Spleen (tissue), 13 donors: ENCODE results near the gene PCDHB12. TPM values are rescaled to one million over a fixed set of nuclear protein-coding genes. Genes with fewer than 3 reads are reported as not detected.
"Not testable (repeated sequence)": the region's sequence is repeated elsewhere in the genome, so short reads cannot be mapped to it uniquely, and the experiment has no call there.

Source experiments
- DNase-seq: peaks from one replicate; pipeline ENCODE4 v3.0.0-alpha.2; 2020
- H3K27ac ChIP-seq, 8 donors: fragments of 200-600 bp; sonication (generic) in 7 of 8; 1 replicate in 4 of 8; 2 replicates in 4 of 8; pipeline versions ENCODE4 v1.5.0 to v1.8.0; 2016 to 2021; ENCODE audit warnings: inconsistent platforms in 4 of 8, mild to moderate bottlenecking in 4 of 8, moderate library complexity in 1 of 8
- H3K27me3 ChIP-seq, 7 donors: fragments of 200-600 bp; sonication (generic) in 6 of 7; replicated peaks in 1 of 7; 1 replicate in 4 of 7; 2 replicates in 3 of 7; pipeline versions ENCODE4 v1.5.0 to v1.8.0; 2016 to 2021; ENCODE audit warnings: inconsistent platforms in 3 of 7, mild to moderate bottlenecking in 1 of 7
- H3K36me3 ChIP-seq, 6 donors: fragments of 200-600 bp; sonication (generic) in 5 of 6; 1 replicate in 4 of 6; 2 replicates in 2 of 6; pipeline versions ENCODE4 v1.5.0 to v1.8.0; 2016 to 2021; ENCODE audit warnings: inconsistent platforms in 2 of 6
- H3K4me1 ChIP-seq, 6 donors: fragments of 200-600 bp; sonication (generic) in 5 of 6; 1 replicate in 3 of 6; 2 replicates in 3 of 6; pipeline versions ENCODE4 v1.5.0 to v1.8.0; 2016 to 2021; ENCODE audit warnings: inconsistent platforms in 3 of 6
- H3K4me3 ChIP-seq, 8 donors: fragments of 200-600 bp; sonication (generic) in 7 of 8; 1 replicate in 4 of 8; 2 replicates in 4 of 8; pipeline versions ENCODE4 v1.5.0 to v1.8.0; 2016 to 2021; ENCODE audit warnings: inconsistent platforms in 4 of 8, mild to moderate bottlenecking in 4 of 8, moderate library complexity in 2 of 8
- H3K9me3 ChIP-seq, 8 donors: fragments of 200-600 bp; sonication (generic) in 7 of 8; 1 replicate in 4 of 8; 2 replicates in 4 of 8; pipeline versions ENCODE4 v1.5.0 to v1.8.0; 2016 to 2021; ENCODE audit warnings: inconsistent platforms in 4 of 8
- POLR2A ChIP-seq, 3 donors: fragments of 450-650 bp; IDR thresholded peaks; one replicate each; pipeline ENCODE4 v1.5.1; 2017; ENCODE audit warnings: antibody characterized with exemption in 3 of 3, mild to moderate bottlenecking in 1 of 3
- POLR2AphosphoS5 ChIP-seq, 3 donors: sonication (generic); formaldehyde crosslinking; IDR thresholded peaks; one replicate each; pipeline ENCODE4 v1.5.1; 2017; ENCODE audit warnings: antibody characterized with exemption in 3 of 3
- WGBS, 5 donors: extraction: QIAGEN DNeasy Blood & Tissue Kit in 3 of 5; methylation state at CpG; one replicate each; pipeline versions ENCODE4 v1.1.5 to v1.1.7; 2013 to 2018; 5-methylcytosine and 5-hydroxymethylcytosine counted together
- intact Hi-C: fragments of 100-400 bp; cut with DNase I; formaldehyde crosslinking; loops from one replicate; pipeline ENCODE4 v1.15.0; 2023; ENCODE audit warnings: low total_unique reads
- long read RNA-seq, 2 donors: transcript quantifications; one replicate each; lab custom pipeline, GENCODE V29; 2026
- polyA plus RNA-seq, 3 donors: library from polyadenylated mRNA; stranded (reverse); fragments of 200-250 nt; gene quantifications; one replicate each; pipeline ENCODE4 v1.2.1, GENCODE V29; 2013
- total RNA-seq, 7 donors: library from RNA; depleted of rRNA in 3 of 7; stranded (reverse); fragments of >200 nt in 3 of 7; fragmentation: NEBNext Ultra II Directional in 4 of 7; extraction: Animal tissue kit (Norgen Biotek cat#: 25700) in 4 of 7; gene quantifications; one replicate each; pipeline versions ENCODE4 v1.1.0 to v1.2.1, GENCODE V29; 2016 to 2021
- TF ChIP-seq, protein P1 (sequence below), 11 experiments: fragments of 200-600 bp in 7 of 11; fragments of 450-650 bp in 4 of 11; sonication (generic) in 4 of 11; IDR thresholded peaks in 8 of 11; conservative IDR thresholded peaks in 3 of 11; 1 replicate in 7 of 11; 2 replicates in 4 of 11; pipeline versions ENCODE4 v1.4.0 to v1.8.0; 2016 to 2021; ENCODE audit warnings: antibody characterized with exemption in 11 of 11, inconsistent platforms in 4 of 11, mild to moderate bottlenecking in 1 of 11
- donor health status: healthy with polysubstance abuse.
- donor health status: DM: no; HTN: no; CAD: no; lungs with moderate emphysema.
- donor health status: DM: no; HTN: no; CAD: no.
- donor health status: Bipolar disorder and iron deficiency.
- donor health status: healthy.
- donor health status: DM: no; HTN: no; CAD: no.
- donor health status: DM: yes; HTN: yes; CAD: no.

Gene PCDHB12
- total RNA-seq (1 to 10 TPM; 1.1 to 2.4 (median 1.8) TPM), polyA plus RNA-seq (under 1 TPM; 0.11 to 0.16 (median 0.11) TPM)
- long read RNA-seq, donor 1, partial matches to known transcripts: 0 of 3 reads
- long read RNA-seq, donor 1, other reads (novel, unspliced or antisense): 0 of 3 reads
- long read RNA-seq, donor 2, partial matches to known transcripts: 0 of 2 reads
- long read RNA-seq, donor 2, other reads (novel, unspliced or antisense): 0 of 2 reads

DNA sequence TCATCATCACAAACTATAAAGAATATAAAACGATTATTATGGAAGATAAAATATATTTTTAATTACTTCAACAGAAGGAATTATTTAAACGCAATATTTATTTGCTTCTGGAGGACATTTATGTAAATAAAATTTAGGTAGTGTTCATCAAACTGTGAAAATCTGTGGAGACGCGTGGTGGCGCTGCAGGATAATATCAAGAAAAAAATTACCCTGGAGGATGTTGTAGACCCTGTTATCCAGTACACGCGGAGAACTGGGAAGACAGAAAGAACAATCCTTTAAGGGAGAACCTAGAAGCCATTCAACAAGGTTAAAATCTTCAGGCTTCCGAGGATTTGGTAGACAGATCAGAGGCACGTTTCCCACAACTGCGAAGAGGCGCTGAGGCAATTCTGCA, at the start of gene PCDHB12:
Gene PCDHB12 (plus strand): TSS at position 242 of the 400 bp plus-strand sequence. CDS start 189 bp downstream, outside the sequence.
- 19 to 30% (median 24%) methylated on average over 11 of the region's 11 CpGs for WGBS, 5 donors
- intact Hi-C loops: no loop called here
- DNase-seq: no peak
- no peaks in the 10 kb centered on the region for H3K4me1 ChIP-seq
- no peaks in the 10 kb centered on the region for H3K36me3 ChIP-seq
- H3K9me3 ChIP-seq: peaks cover 0 to 90% (median 41%) of the 10 kb centered on the region in 8 donors
- no peak within 1 kb of the TSS for H3K27ac ChIP-seq
- TF ChIP-seq, protein P1, sequence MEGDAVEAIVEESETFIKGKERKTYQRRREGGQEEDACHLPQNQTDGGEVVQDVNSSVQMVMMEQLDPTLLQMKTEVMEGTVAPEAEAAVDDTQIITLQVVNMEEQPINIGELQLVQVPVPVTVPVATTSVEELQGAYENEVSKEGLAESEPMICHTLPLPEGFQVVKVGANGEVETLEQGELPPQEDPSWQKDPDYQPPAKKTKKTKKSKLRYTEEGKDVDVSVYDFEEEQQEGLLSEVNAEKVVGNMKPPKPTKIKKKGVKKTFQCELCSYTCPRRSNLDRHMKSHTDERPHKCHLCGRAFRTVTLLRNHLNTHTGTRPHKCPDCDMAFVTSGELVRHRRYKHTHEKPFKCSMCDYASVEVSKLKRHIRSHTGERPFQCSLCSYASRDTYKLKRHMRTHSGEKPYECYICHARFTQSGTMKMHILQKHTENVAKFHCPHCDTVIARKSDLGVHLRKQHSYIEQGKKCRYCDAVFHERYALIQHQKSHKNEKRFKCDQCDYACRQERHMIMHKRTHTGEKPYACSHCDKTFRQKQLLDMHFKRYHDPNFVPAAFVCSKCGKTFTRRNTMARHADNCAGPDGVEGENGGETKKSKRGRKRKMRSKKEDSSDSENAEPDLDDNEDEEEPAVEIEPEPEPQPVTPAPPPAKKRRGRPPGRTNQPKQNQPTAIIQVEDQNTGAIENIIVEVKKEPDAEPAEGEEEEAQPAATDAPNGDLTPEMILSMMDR (IDR thresholded peaks at IDR 0.05 in 8 of 11, conservative IDR thresholded peaks at IDR 0.05 in 3 of 11): no peak
- no peak for TF ChIP-seq POLR2AphosphoS5 (IDR thresholded peaks at IDR 0.05)
- TF ChIP-seq POLR2A (IDR thresholded peaks at IDR 0.05): no peak
- peaks cover 0 to 74% (median 0%) of the 10 kb centered on the region in 7 donors for H3K27me3 ChIP-seq
- peak within 1 kb of the TSS in 2 of 8 donors; percentile 10 to 23 for H3K4me3 ChIP-seq

DNA sequence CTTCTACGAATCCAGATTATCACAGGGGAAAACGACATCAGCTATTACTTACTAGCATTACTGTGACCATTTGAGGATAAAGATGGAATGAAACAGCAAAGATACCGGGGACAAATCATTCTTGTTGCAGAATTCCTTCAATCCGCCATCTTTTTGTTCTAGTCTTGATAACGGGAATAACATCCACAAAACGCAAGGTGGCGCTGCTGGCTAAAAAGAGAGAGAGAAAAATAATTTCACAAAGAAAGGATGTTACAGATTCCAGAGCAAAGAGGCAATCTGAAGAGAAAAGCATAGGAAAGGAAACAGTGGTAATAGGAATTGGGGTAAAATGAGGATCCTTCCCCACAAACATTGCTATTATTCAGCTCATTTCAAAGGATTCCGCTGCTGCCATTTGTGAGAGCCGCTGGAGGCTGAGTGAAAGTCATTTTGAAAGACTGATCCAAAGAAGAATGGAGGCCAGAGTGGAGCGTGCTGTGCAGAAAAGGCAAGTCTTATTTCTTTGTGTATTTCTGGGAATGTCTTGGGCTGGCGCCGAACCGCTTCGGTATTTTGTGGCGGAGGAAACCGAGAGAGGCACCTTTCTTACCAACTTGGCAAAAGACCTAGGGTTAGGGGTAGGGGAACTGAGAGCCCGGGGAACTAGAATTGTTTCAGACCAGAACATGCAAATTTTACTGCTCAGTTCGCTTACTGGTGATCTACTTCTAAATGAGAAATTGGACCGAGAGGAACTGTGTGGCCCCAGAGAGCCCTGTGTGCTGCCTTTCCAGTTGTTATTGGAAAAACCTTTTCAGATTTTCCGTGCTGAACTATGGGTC, 35.9 kb upstream of the PCDHB12 start, which contains the start of gene PCDHB7:
Gene PCDHB7 (plus strand): TSS at position 264 of the 824 bp plus-strand sequence. CDS start 192 bp downstream, at position 456.
- no peak for DNase-seq
- TF ChIP-seq, protein P1 (IDR thresholded peaks at IDR 0.05 in 8 of 11, conservative IDR thresholded peaks at IDR 0.05 in 3 of 11): peak in 7 of 11 experiments; percentile 11 to 44 (median 31)
- no peak for TF ChIP-seq POLR2AphosphoS5 (IDR thresholded peaks at IDR 0.05)
- no peak for TF ChIP-seq POLR2A (IDR thresholded peaks at IDR 0.05)
- Histone ChIP-seq H3K9me3 (peaks cover 0 to 51% (median 36%) of the 10 kb centered on the region in 8 donors), H3K4me1 (no peaks in the 10 kb centered on the region), H3K27ac (no peak within 1 kb of the TSS), H3K4me3 (peak within 1 kb of the TSS in 1 of 8 donors; percentile 36), H3K27me3 (peaks cover 0 to 64% (median 3%) of the 10 kb centered on the region in 7 donors), H3K36me3 (no peaks in the 10 kb centered on the region)
- intact Hi-C loops: no loop called here
- WGBS, 5 donors: 24 to 40% (median 33%) methylated on average over 20 of the region's 20 CpGs

DNA sequence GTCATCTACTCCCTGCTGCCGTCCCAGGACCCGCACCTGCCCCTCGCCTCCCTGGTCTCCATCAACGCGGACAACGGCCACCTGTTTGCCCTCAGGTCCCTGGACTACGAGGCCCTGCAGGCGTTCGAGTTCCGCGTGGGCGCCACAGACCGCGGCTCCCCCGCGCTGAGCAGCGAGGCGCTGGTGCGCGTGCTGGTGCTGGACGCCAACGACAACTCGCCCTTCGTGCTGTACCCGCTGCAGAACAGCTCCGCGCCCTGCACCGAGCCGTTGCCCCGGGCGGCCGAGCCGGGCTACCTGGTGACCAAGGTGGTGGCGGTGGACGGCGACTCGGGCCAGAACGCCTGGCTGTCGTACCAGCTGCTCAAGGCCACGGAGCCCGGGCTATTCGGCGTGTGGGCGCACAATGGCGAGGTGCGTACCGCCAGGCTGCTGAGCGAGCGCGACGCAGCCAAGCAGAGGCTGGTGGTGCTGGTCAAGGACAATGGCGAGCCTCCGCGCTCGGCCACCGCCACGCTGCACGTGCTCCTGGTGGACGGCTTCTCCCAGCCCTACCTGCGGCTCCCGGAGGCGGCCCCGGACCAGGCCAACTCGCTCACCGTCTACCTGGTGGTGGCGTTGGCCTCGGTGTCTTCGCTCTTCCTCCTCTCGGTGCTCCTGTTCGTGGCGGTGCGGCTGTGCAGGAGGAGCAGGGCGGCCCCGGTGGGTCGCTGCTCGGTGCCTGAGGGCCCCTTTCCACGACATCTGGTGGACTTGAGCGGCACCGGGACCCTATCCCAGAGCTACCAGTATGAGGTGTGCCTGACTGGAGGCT, 34.0 kb upstream of the PCDHB12 start:
- H3K4me3 ChIP-seq, intact Hi-C loops, DNase-seq, H3K4me1 ChIP-seq, H3K27ac ChIP-seq, H3K36me3 ChIP-seq: not testable (repeated sequence)
- WGBS, 5 donors: 40 to 57% (median 52%) methylated on average over 33 to 79 of the region's 79 CpGs
- Histone ChIP-seq H3K27me3 (peaks cover 0 to 67% (median 3%) of the 10 kb centered on the region in 7 donors), H3K9me3 (peaks cover 0 to 66% (median 48%) of the 10 kb centered on the region in 8 donors)

DNA sequence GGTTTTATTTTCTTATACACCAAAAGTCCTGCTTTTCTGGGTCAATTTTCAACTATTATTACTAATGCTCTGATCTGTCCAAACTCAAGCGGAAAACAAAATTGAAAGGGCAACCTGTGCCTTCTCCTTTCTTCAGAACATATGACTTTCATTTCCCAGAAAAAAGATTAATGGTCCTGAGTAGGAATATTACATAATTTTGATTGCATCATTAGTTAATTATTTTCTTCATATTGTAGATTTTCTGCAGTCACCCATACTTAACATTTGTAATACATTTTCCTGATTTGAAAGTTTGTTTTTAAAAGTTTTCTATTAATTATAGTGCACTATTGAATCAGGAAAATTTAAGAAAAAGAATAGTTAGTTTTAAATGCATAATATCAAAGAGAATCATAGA, 32.6 kb upstream of the PCDHB12 start:
- intact Hi-C loops: no loop called here
- no peaks in the 10 kb centered on the region for H3K4me1 ChIP-seq
- no peak for TF ChIP-seq POLR2AphosphoS5 (IDR thresholded peaks at IDR 0.05)
- no peak for TF ChIP-seq POLR2A (IDR thresholded peaks at IDR 0.05)
- TF ChIP-seq, protein P1 (IDR thresholded peaks at IDR 0.05 in 8 of 11, conservative IDR thresholded peaks at IDR 0.05 in 3 of 11): no peak
- peaks cover 0 to 76% (median 58%) of the 10 kb centered on the region in 8 donors for H3K9me3 ChIP-seq
- peaks cover 0 to 77% (median 9%) of the 10 kb centered on the region in 7 donors for H3K27me3 ChIP-seq
- H3K4me3 ChIP-seq: no peak overlapping the region
- H3K27ac ChIP-seq: no peak overlapping the region
- no peak for DNase-seq
- whole genome bisulfite sequencing, 5 donors: 46 to 71% (median 63%) methylated on average over 1 of the region's 1 CpG
- no peaks in the 10 kb centered on the region for H3K36me3 ChIP-seq

DNA sequence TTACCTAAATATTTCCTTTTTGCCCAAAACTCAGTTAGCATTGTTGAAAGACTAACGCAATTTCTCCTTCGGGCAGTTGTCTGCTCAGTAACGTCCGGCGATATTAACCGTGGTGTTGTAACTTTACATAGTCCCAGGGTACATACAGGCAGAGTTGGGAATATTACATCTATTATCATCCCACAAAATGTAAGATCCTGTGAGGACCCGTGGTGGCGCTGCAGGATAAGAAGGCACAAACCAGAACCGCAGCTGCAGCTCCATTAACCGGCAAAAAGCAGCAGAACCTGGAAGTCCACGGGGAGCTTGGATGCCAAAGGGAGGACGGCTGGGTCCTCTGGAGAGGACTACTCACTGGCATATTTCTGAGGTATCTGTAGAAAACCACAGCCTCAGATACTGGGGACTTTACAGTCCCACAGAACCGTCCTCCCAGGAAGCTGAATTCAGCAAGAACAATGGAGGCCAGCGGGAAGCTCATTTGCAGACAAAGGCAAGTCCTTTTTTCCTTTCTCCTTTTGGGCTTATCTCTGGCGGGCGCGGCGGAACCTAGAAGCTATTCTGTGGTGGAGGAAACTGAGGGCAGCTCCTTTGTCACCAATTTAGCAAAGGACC, 30.8 kb upstream of the PCDHB12 start, which contains the start of gene PCDHB8:
Gene PCDHB8 (plus strand): TSS at position 214 of the 615 bp plus-strand sequence. CDS start 245 bp downstream, at position 459.
- H3K4me1 ChIP-seq, H3K36me3 ChIP-seq, DNase-seq, H3K27ac ChIP-seq, H3K4me3 ChIP-seq, intact Hi-C loops: not testable (repeated sequence)
- 25 to 35% (median 30%) methylated on average over 13 to 17 of the region's 18 CpGs for WGBS, 5 donors
- Histone ChIP-seq H3K9me3 (peaks cover 0 to 80% (median 65%) of the 10 kb centered on the region in 8 donors), H3K27me3 (peaks cover 0 to 91% (median 11%) of the 10 kb centered on the region in 7 donors)

DNA sequence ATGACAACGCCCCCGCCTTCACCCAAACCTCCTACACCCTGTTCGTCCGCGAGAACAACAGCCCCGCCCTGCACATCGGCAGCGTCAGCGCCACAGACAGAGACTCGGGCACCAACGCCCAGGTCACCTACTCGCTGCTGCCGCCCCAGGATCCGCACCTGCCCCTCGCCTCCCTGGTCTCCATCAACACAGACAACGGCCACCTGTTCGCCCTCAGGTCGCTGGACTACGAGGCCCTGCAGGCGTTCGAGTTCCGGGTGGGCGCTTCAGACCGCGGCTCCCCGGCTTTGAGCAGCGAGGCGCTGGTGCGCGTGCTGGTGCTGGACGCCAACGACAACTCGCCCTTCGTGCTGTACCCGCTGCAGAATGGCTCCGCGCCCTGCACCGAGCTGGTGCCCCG, 29.1 kb upstream of the PCDHB12 start:
- peaks cover 0 to 90% (median 11%) of the 10 kb centered on the region in 7 donors for H3K27me3 ChIP-seq
- H3K36me3 ChIP-seq, H3K4me1 ChIP-seq, DNase-seq, H3K27ac ChIP-seq, intact Hi-C loops, H3K4me3 ChIP-seq: not testable (repeated sequence)
- WGBS, 5 donors: 35 to 55% (median 50%) methylated on average over 25 to 35 of the region's 39 CpGs
- H3K9me3 ChIP-seq: peaks cover 0 to 77% (median 62%) of the 10 kb centered on the region in 8 donors
